ENCODE data around the gene ST6GALNAC6.

The ST6GALNAC6 gene

GRCh38 chr9:127878001-127878651 lies 21.3 kb downstream of the ST6GALNAC6 start:
- H3K27ac ChIP-seq (ENCODE audit: low read depth, low read length): no peak overlapping the region
- peaks cover 39% of the 10 kb centered on the region for H3K4me1 ChIP-seq (ENCODE audit: control insufficient read depth, insufficient read depth, low read length, unreplicated experiment)
- peak overlapping the region; percentile 83 for H3K4me3 ChIP-seq (ENCODE audit: low read depth, low read length)
- H3K27me3 ChIP-seq (ENCODE audit: insufficient read depth, low read length): no peaks in the 10 kb centered on the region
- H3K79me2 ChIP-seq (ENCODE audit: control insufficient read depth, insufficient read depth, low read length, unreplicated experiment): peaks cover 3% of the 10 kb centered on the region
- H2AFZ ChIP-seq (ENCODE audit: low read length, unreplicated experiment): no peak overlapping the region
- H3K36me3 ChIP-seq (ENCODE audit: insufficient read depth, low read length): no peaks in the 10 kb centered on the region

GRCh38 chr9:127877566-127877998 lies 21.8 kb downstream of the ST6GALNAC6 start, which contains the start of gene AK1:
TSS of gene AK1 (minus strand) at chr9:127877675. CDS start at chr9:127874617, 3,058 bp downstream.
- Histone ChIP-seq H2AFZ (ENCODE audit: low read length, unreplicated experiment) (no peak within 1 kb of the TSS), H3K4me3 (ENCODE audit: low read depth, low read length) (peak within 1 kb of the TSS; percentile 83), H3K79me2 (ENCODE audit: control insufficient read depth, insufficient read depth, low read length, unreplicated experiment) (peaks cover 3% of the 10 kb centered on the region), H3K27ac (ENCODE audit: low read depth, low read length) (peak within 1 kb of the TSS; percentile 25; the same call in 1 of the 2 replicates), H3K27me3 (ENCODE audit: insufficient read depth, low read length) (no peaks in the 10 kb centered on the region), H3K36me3 (ENCODE audit: insufficient read depth, low read length) (no peaks in the 10 kb centered on the region), H3K4me1 (ENCODE audit: control insufficient read depth, insufficient read depth, low read length, unreplicated experiment) (peaks cover 39% of the 10 kb centered on the region)

- H3K27ac ChIP-seq (ENCODE audit: low read depth, low read length): peak overlapping the region; percentile 25; the same call in 1 of the 2 replicates
- H3K27me3 ChIP-seq (ENCODE audit: insufficient read depth, low read length): no peaks in the 10 kb centered on the region
- peaks cover 41% of the 10 kb centered on the region for H3K4me1 ChIP-seq (ENCODE audit: control insufficient read depth, insufficient read depth, low read length, unreplicated experiment)
- no peaks in the 10 kb centered on the region for H3K36me3 ChIP-seq (ENCODE audit: insufficient read depth, low read length)
- H2AFZ ChIP-seq (ENCODE audit: low read length, unreplicated experiment): no peak overlapping the region
- peaks cover 3% of the 10 kb centered on the region for H3K79me2 ChIP-seq (ENCODE audit: control insufficient read depth, insufficient read depth, low read length, unreplicated experiment)
- peak overlapping the region; percentile 83 for H3K4me3 ChIP-seq (ENCODE audit: low read depth, low read length)
Measured at GRCh38 chr9:127876764-127877562, 22.4 kb downstream of the ST6GALNAC6 start.

GRCh38 chr9:127876026-127876763 lies 23.2 kb downstream of the ST6GALNAC6 start:
- peaks cover 45% of the 10 kb centered on the region for H3K4me1 ChIP-seq (ENCODE audit: control insufficient read depth, insufficient read depth, low read length, unreplicated experiment)
- H3K79me2 ChIP-seq (ENCODE audit: control insufficient read depth, insufficient read depth, low read length, unreplicated experiment): peaks cover 3% of the 10 kb centered on the region
- H3K4me3 ChIP-seq (ENCODE audit: low read depth, low read length): peak overlapping the region; percentile 83
- no peaks in the 10 kb centered on the region for H3K27me3 ChIP-seq (ENCODE audit: insufficient read depth, low read length)
- H3K27ac ChIP-seq (ENCODE audit: low read depth, low read length): no peak overlapping the region
- H3K36me3 ChIP-seq (ENCODE audit: insufficient read depth, low read length): no peaks in the 10 kb centered on the region
- no peak overlapping the region for H2AFZ ChIP-seq (ENCODE audit: low read length, unreplicated experiment)

GRCh38 chr9:127875306-127875966 lies 24.0 kb downstream of the ST6GALNAC6 start:
- no peaks in the 10 kb centered on the region for H3K27me3 ChIP-seq (ENCODE audit: insufficient read depth, low read length)
- H3K4me1 ChIP-seq (ENCODE audit: control insufficient read depth, insufficient read depth, low read length, unreplicated experiment): peaks cover 45% of the 10 kb centered on the region
- H3K27ac ChIP-seq (ENCODE audit: low read depth, low read length): no peak overlapping the region
- no peaks in the 10 kb centered on the region for H3K36me3 ChIP-seq (ENCODE audit: insufficient read depth, low read length)
- H2AFZ ChIP-seq (ENCODE audit: low read length, unreplicated experiment): no peak overlapping the region
- peaks cover 3% of the 10 kb centered on the region for H3K79me2 ChIP-seq (ENCODE audit: control insufficient read depth, insufficient read depth, low read length, unreplicated experiment)
- no peak overlapping the region; the same call in 1 of the 2 replicates for H3K4me3 ChIP-seq (ENCODE audit: low read depth, low read length)

GRCh38 chr9:127874301-127875221 lies 24.8 kb downstream of the ST6GALNAC6 start:
- no peak overlapping the region for H3K4me3 ChIP-seq (ENCODE audit: low read depth, low read length)
- no peak overlapping the region for H3K27ac ChIP-seq (ENCODE audit: low read depth, low read length)
- H3K27me3 ChIP-seq (ENCODE audit: insufficient read depth, low read length): no peaks in the 10 kb centered on the region
- H2AFZ ChIP-seq (ENCODE audit: low read length, unreplicated experiment): no peak overlapping the region
- H3K79me2 ChIP-seq (ENCODE audit: control insufficient read depth, insufficient read depth, low read length, unreplicated experiment): peaks cover 3% of the 10 kb centered on the region
- H3K4me1 ChIP-seq (ENCODE audit: control insufficient read depth, insufficient read depth, low read length, unreplicated experiment): peaks cover 45% of the 10 kb centered on the region
- peaks cover 1% of the 10 kb centered on the region; the same call in 1 of the 2 replicates for H3K36me3 ChIP-seq (ENCODE audit: insufficient read depth, low read length)

GRCh38 chr9:127873886-127874285 lies 25.5 kb downstream of the ST6GALNAC6 start:
- Histone ChIP-seq H3K27me3 (ENCODE audit: insufficient read depth, low read length) (no peaks in the 10 kb centered on the region), H3K4me1 (ENCODE audit: control insufficient read depth, insufficient read depth, low read length, unreplicated experiment) (peaks cover 45% of the 10 kb centered on the region), H3K4me3 (ENCODE audit: low read depth, low read length) (no peak overlapping the region), H2AFZ (ENCODE audit: low read length, unreplicated experiment) (no peak overlapping the region), H3K79me2 (ENCODE audit: control insufficient read depth, insufficient read depth, low read length, unreplicated experiment) (peaks cover 3% of the 10 kb centered on the region), H3K36me3 (ENCODE audit: insufficient read depth, low read length) (peaks cover 3% of the 10 kb centered on the region; the same call in 1 of the 2 replicates), H3K27ac (ENCODE audit: low read depth, low read length) (no peak overlapping the region)

- no peak overlapping the region for H3K4me3 ChIP-seq (ENCODE audit: low read depth, low read length)
- H3K4me1 ChIP-seq (ENCODE audit: control insufficient read depth, insufficient read depth, low read length, unreplicated experiment): peaks cover 45% of the 10 kb centered on the region
- H3K36me3 ChIP-seq (ENCODE audit: insufficient read depth, low read length): peaks cover 3% of the 10 kb centered on the region; the same call in 1 of the 2 replicates
- H2AFZ ChIP-seq (ENCODE audit: low read length, unreplicated experiment): no peak overlapping the region
- peaks cover 3% of the 10 kb centered on the region for H3K79me2 ChIP-seq (ENCODE audit: control insufficient read depth, insufficient read depth, low read length, unreplicated experiment)
- no peak overlapping the region for H3K27ac ChIP-seq (ENCODE audit: low read depth, low read length)
- H3K27me3 ChIP-seq (ENCODE audit: insufficient read depth, low read length): no peaks in the 10 kb centered on the region
Measured at GRCh38 chr9:127873223-127873691, 26.1 kb downstream of the ST6GALNAC6 start.

- H3K27ac ChIP-seq (ENCODE audit: low read depth, low read length): no peak overlapping the region
- peaks cover 3% of the 10 kb centered on the region for H3K79me2 ChIP-seq (ENCODE audit: control insufficient read depth, insufficient read depth, low read length, unreplicated experiment)
- H3K27me3 ChIP-seq (ENCODE audit: insufficient read depth, low read length): no peaks in the 10 kb centered on the region
- H3K4me1 ChIP-seq (ENCODE audit: control insufficient read depth, insufficient read depth, low read length, unreplicated experiment): peaks cover 41% of the 10 kb centered on the region
- H3K4me3 ChIP-seq (ENCODE audit: low read depth, low read length): no peak overlapping the region
- peaks cover 3% of the 10 kb centered on the region; the same call in 1 of the 2 replicates for H3K36me3 ChIP-seq (ENCODE audit: insufficient read depth, low read length)
- H2AFZ ChIP-seq (ENCODE audit: low read length, unreplicated experiment): no peak overlapping the region
Measured at GRCh38 chr9:127872369-127873222, 26.8 kb downstream of the ST6GALNAC6 start.

All from ACC112 (cell line).